Endometrial microvascular endothelial cells (primary cell): ENCODE data around the gene HTATIP2. TPM values are rescaled to one million over a fixed set of nuclear protein-coding genes. Genes with fewer than 3 reads are reported as not detected.
"Not testable (repeated sequence)": the region's sequence is repeated elsewhere in the genome, so short reads cannot be mapped to it uniquely, and the experiment has no call there.

ENCODE experiments used
- in situ Hi-C: cut with HindIII; loops from 2 replicates; pipeline ENCODE4 v1.10.0; 2017; ENCODE audit warnings: low sequenced_read_pairs, low pct_unique_long_range_greater_than_20kb; ENCODE audit errors: inconsistent ontology term
- total RNA-seq: library from RNA; depleted of rRNA; stranded (reverse); fragments of >200 nt; gene quantifications from one replicate; pipeline ENCODE4 v1.2.3, GENCODE V29; 2015; ENCODE audit errors: inconsistent ontology term

Gene HTATIP2
- total RNA-seq = 122 TPM

- in situ Hi-C loops = no loop called here
Observed at GRCh38 chr11:20363500-20364340, at the start of gene HTATIP2. HTATIP2 (plus strand) TSS chr11:20363714; CDS start chr11:20364238, 524 bp downstream.

GRCh38 chr11:20315800-20316199 is 47.7 kb upstream of the HTATIP2 start:
- in situ Hi-C loops = no loop called here

- in situ Hi-C loops = no loop called here
Observed at GRCh38 chr11:20321177-20321576, 42.3 kb upstream of the HTATIP2 start.

GRCh38 chr11:20327377-20327935 is 36.1 kb upstream of the HTATIP2 start:
- in situ Hi-C loops = no loop called here

- in situ Hi-C loops = no loop called here
Observed at GRCh38 chr11:20336056-20336455, 27.5 kb upstream of the HTATIP2 start.

- in situ Hi-C loops = no loop called here
Observed at GRCh38 chr11:20337526-20338154, 25.9 kb upstream of the HTATIP2 start.

GRCh38 chr11:20342347-20343141 is 21.0 kb upstream of the HTATIP2 start:
- in situ Hi-C loops = no loop called here

- in situ Hi-C loops = no loop called here
Observed at GRCh38 chr11:20351136-20351535, 12.4 kb upstream of the HTATIP2 start.

- in situ Hi-C loops = no loop called here
Observed at GRCh38 chr11:20351751-20352262, 11.7 kb upstream of the HTATIP2 start.

- in situ Hi-C loops = no loop called here
Observed at GRCh38 chr11:20353829-20354434, 9.6 kb upstream of the HTATIP2 start.

- in situ Hi-C loops = no loop called here
Observed at GRCh38 chr11:20355221-20356219, 8.0 kb upstream of the HTATIP2 start.

- in situ Hi-C loops = no loop called here
Observed at GRCh38 chr11:20357150-20357549, 6.4 kb upstream of the HTATIP2 start.

- in situ Hi-C loops = no loop called here
Observed at GRCh38 chr11:20360650-20361049, 2.9 kb upstream of the HTATIP2 start.

- in situ Hi-C loops = no loop called here
Observed at GRCh38 chr11:20362481-20362880, 1.0 kb upstream of the HTATIP2 start.

- in situ Hi-C loops = no loop called here
Observed at GRCh38 chr11:20363149-20363499, 390 bp upstream of the HTATIP2 start.

- in situ Hi-C loops = no loop called here
Observed at GRCh38 chr11:20364341-20364792, 853 bp downstream of the HTATIP2 start.

- in situ Hi-C loops = not testable (repeated sequence)
Observed at GRCh38 chr11:20365465-20365864, 2.0 kb downstream of the HTATIP2 start.
